GM19240 (cell line): ENCODE results near the gene GPR17.
A peak's percentile ranks its signal among the peaks of the same experiment; 100 is the strongest.

Experiments
- DNase-seq: peaks from one replicate; pipeline ENCODE4 v3.0.0; 2011; ENCODE audit warnings: low spot score; ENCODE audit not compliant: insufficient read length

The GPR17 gene

GRCh38 chr2:127629637-127630036 is 16.3 kb upstream of the GPR17 start:
- DNase-seq = no peak

GRCh38 chr2:127630096-127630863 is 15.7 kb upstream of the GPR17 start:
- DNase-seq = no peak

- DNase-seq = no peak
Measured at GRCh38 chr2:127630864-127631540, 15.0 kb upstream of the GPR17 start.

- DNase-seq = no peak
Measured at GRCh38 chr2:127631541-127631996, 14.4 kb upstream of the GPR17 start.

- no peak for DNase-seq
Measured at GRCh38 chr2:127631997-127632581, 13.9 kb upstream of the GPR17 start.

GRCh38 chr2:127632592-127633489 is 13.1 kb upstream of the GPR17 start:
- peak; percentile 49 for DNase-seq

GRCh38 chr2:127633556-127634065 is 12.3 kb upstream of the GPR17 start:
- DNase-seq = no peak

- no peak for DNase-seq
Measured at GRCh38 chr2:127634066-127634617, 11.8 kb upstream of the GPR17 start.

GRCh38 chr2:127634626-127635379 is 11.2 kb upstream of the GPR17 start:
- no peak for DNase-seq

GRCh38 chr2:127635380-127636237 is 10.3 kb upstream of the GPR17 start:
- DNase-seq = no peak

GRCh38 chr2:127636248-127637235 is 9.4 kb upstream of the GPR17 start:
- DNase-seq = no peak

- no peak for DNase-seq
Measured at GRCh38 chr2:127637236-127637630, 8.7 kb upstream of the GPR17 start.

GRCh38 chr2:127637725-127638252 is 8.2 kb upstream of the GPR17 start:
- DNase-seq = no peak

- DNase-seq = no peak
Measured at GRCh38 chr2:127638361-127639110, 7.4 kb upstream of the GPR17 start.

GRCh38 chr2:127639111-127639474 is 6.9 kb upstream of the GPR17 start:
- no peak for DNase-seq

GRCh38 chr2:127640082-127641072 is 5.6 kb upstream of the GPR17 start:
- DNase-seq = peak; percentile 42
